Suprapubic skin (tissue), 4 donors: ENCODE measurements around the gene DROSHA. TPM values are rescaled to one million over a fixed set of nuclear protein-coding genes. Genes with fewer than 3 reads are reported as not detected.

Experiments
- DNase-seq, 2 donors: peaks; one replicate each; pipeline ENCODE4 v3.0.0-alpha.2; 2019; ENCODE audit warnings: low spot score in 2 of 2
- H3K27ac ChIP-seq: fragments of 200-600 bp; sonication (generic); one replicate; pipeline ENCODE4 v1.5.1; 2019
- H3K27me3 ChIP-seq: fragments of 200-600 bp; sonication (generic); one replicate; pipeline ENCODE4 v1.5.1; 2019
- H3K36me3 ChIP-seq: fragments of 200-600 bp; sonication (generic); one replicate; pipeline ENCODE4 v1.5.1; 2019
- H3K4me1 ChIP-seq: fragments of 200-600 bp; sonication (generic); one replicate; pipeline ENCODE4 v1.5.1; 2019
- H3K4me3 ChIP-seq: fragments of 200-600 bp; sonication (generic); one replicate; pipeline ENCODE4 v1.5.1; 2019; ENCODE audit warnings: mild to moderate bottlenecking
- H3K9me3 ChIP-seq: fragments of 200-600 bp; sonication (generic); one replicate; pipeline ENCODE4 v1.5.1; 2019
- CTCF ChIP-seq, 2 donors: fragments of 200-600 bp in 1 of 2; fragments of 450-650 bp in 1 of 2; sonication (generic) in 1 of 2; IDR thresholded peaks; one replicate each; pipeline ENCODE4 v1.5.1; 2016 to 2019; ENCODE audit warnings: antibody characterized with exemption in 2 of 2, mild to moderate bottlenecking in 1 of 2, moderate library complexity in 1 of 2
- EP300 ChIP-seq: sonication (generic); formaldehyde crosslinking; IDR thresholded peaks from one replicate; pipeline ENCODE4 v1.6.1; 2017; ENCODE audit warnings: antibody characterized with exemption
- POLR2A ChIP-seq, 2 donors: fragments of 450-650 bp; IDR thresholded peaks; one replicate each; pipeline ENCODE4 v1.6.1; 2017; ENCODE audit warnings: antibody characterized with exemption in 2 of 2, mild to moderate bottlenecking in 2 of 2, moderate library complexity in 2 of 2
- POLR2AphosphoS5 ChIP-seq, 3 donors: sonication (generic); formaldehyde crosslinking; IDR thresholded peaks; one replicate each; pipeline ENCODE4 v1.6.1; 2017; ENCODE audit warnings: antibody characterized with exemption in 3 of 3
- WGBS: methylation state at CpG from one replicate; pipeline ENCODE4 v1.1.5; 2018; 5-methylcytosine and 5-hydroxymethylcytosine counted together
- total RNA-seq, 4 donors: library from RNA; depleted of rRNA; stranded (reverse); fragments of >200 nt; gene quantifications; one replicate each; pipeline ENCODE4 v1.1.0, GENCODE V29; 2016

The DROSHA gene
- total RNA-seq, 4 donors from 2014 or later, result 25.5 to 69.7 (median 34.6) TPM

- Histone ChIP-seq H3K36me3 (peaks cover 61% of the 10 kb centered on the region), H3K4me1 (no peaks in the 10 kb centered on the region), H3K27me3 (no peaks in the 10 kb centered on the region), H3K4me3 (no peak overlapping the region), H3K27ac (no peak overlapping the region), H3K9me3 (no peaks in the 10 kb centered on the region)
- DNase-seq, result no peak
- TF ChIP-seq POLR2A (IDR thresholded peaks at IDR 0.05), result no peak
- TF ChIP-seq POLR2AphosphoS5 (IDR thresholded peaks at IDR 0.05), result no peak
- TF ChIP-seq CTCF (IDR thresholded peaks at IDR 0.05), result no peak
- 65% methylated on average over 7 of the region's 7 CpGs for WGBS
These were observed 82.7 kb downstream of the DROSHA start for GRCh38 chr5:31449174-31449573.

GRCh38 chr5:31445041-31445600 is 86.8 kb downstream of the DROSHA start:
- H3K36me3 ChIP-seq, result peaks cover 44% of the 10 kb centered on the region
- H3K4me1 ChIP-seq, result no peaks in the 10 kb centered on the region
- 95% methylated on average over 4 of the region's 4 CpGs for WGBS
- DNase-seq, result no peak
- no peak overlapping the region for H3K27ac ChIP-seq
- TF ChIP-seq POLR2AphosphoS5 (IDR thresholded peaks at IDR 0.05), result no peak
- no peak for TF ChIP-seq CTCF (IDR thresholded peaks at IDR 0.05)
- TF ChIP-seq EP300, result no peak
- no peak for TF ChIP-seq POLR2A (IDR thresholded peaks at IDR 0.05)
- no peaks in the 10 kb centered on the region for H3K27me3 ChIP-seq
- no peaks in the 10 kb centered on the region for H3K9me3 ChIP-seq
- H3K4me3 ChIP-seq, result no peak overlapping the region

- Histone ChIP-seq H3K4me3 (no peak overlapping the region), H3K27me3 (no peaks in the 10 kb centered on the region), H3K4me1 (no peaks in the 10 kb centered on the region), H3K36me3 (peaks cover 40% of the 10 kb centered on the region), H3K27ac (no peak overlapping the region), H3K9me3 (no peaks in the 10 kb centered on the region)
- WGBS, result 98% methylated on average over 3 of the region's 3 CpGs
- TF ChIP-seq CTCF (IDR thresholded peaks at IDR 0.05) (no peak), EP300 (no peak), POLR2A (IDR thresholded peaks at IDR 0.05) (no peak), POLR2AphosphoS5 (IDR thresholded peaks at IDR 0.05) (no peak)
- no peak for DNase-seq
These were observed 88.3 kb downstream of the DROSHA start for GRCh38 chr5:31443572-31443971.

- Histone ChIP-seq H3K9me3 (no peaks in the 10 kb centered on the region), H3K27ac (no peak overlapping the region), H3K36me3 (peaks cover 35% of the 10 kb centered on the region), H3K27me3 (no peaks in the 10 kb centered on the region), H3K4me1 (no peaks in the 10 kb centered on the region), H3K4me3 (no peak overlapping the region)
- no peak for TF ChIP-seq EP300
- TF ChIP-seq POLR2AphosphoS5 (IDR thresholded peaks at IDR 0.05), result no peak
- no peak for TF ChIP-seq CTCF (IDR thresholded peaks at IDR 0.05)
- TF ChIP-seq POLR2A (IDR thresholded peaks at IDR 0.05), result no peak
- DNase-seq, result no peak
- 75% methylated on average over 3 of the region's 3 CpGs for WGBS
These were observed 89.7 kb downstream of the DROSHA start for GRCh38 chr5:31442058-31442745.

- Histone ChIP-seq H3K27me3 (no peaks in the 10 kb centered on the region), H3K36me3 (peaks cover 56% of the 10 kb centered on the region), H3K4me1 (no peaks in the 10 kb centered on the region), H3K9me3 (no peaks in the 10 kb centered on the region), H3K4me3 (no peak overlapping the region), H3K27ac (no peak overlapping the region)
- WGBS, result 88% methylated on average over 1 of the region's 1 CpG
- no peak for TF ChIP-seq CTCF (IDR thresholded peaks at IDR 0.05)
- no peak for TF ChIP-seq EP300
- no peak for TF ChIP-seq POLR2A (IDR thresholded peaks at IDR 0.05)
- TF ChIP-seq POLR2AphosphoS5 (IDR thresholded peaks at IDR 0.05), result no peak
- DNase-seq, result no peak
These were observed 95.0 kb downstream of the DROSHA start for GRCh38 chr5:31436851-31437250.
